RPMI8226 (cell line): Measurements from ENCODE around the gene MSI2.

ENCODE experiments used
- DNase-seq: peaks from one replicate; pipeline ENCODE4 v3.0.0-alpha.2; 2015

The MSI2 gene

GRCh38 chr17:57567251-57567650 lies 310.9 kb downstream of the MSI2 start:
- no peak for DNase-seq

- DNase-seq, result no peak
Observed at GRCh38 chr17:57568340-57568739, 312.0 kb downstream of the MSI2 start.

- no peak for DNase-seq
Observed at GRCh38 chr17:57569021-57569420, 312.7 kb downstream of the MSI2 start.

GRCh38 chr17:57569853-57570252 lies 313.5 kb downstream of the MSI2 start:
- no peak for DNase-seq

- DNase-seq, result no peak
Observed at GRCh38 chr17:57570724-57571344, 314.5 kb downstream of the MSI2 start.

GRCh38 chr17:57572062-57572461 lies 315.7 kb downstream of the MSI2 start:
- no peak for DNase-seq

GRCh38 chr17:57572600-57572999 lies 316.3 kb downstream of the MSI2 start:
- no peak for DNase-seq

GRCh38 chr17:57574040-57574513 lies 317.8 kb downstream of the MSI2 start:
- no peak for DNase-seq

GRCh38 chr17:57576744-57577143 lies 320.4 kb downstream of the MSI2 start:
- no peak for DNase-seq

GRCh38 chr17:57577751-57578607 lies 321.7 kb downstream of the MSI2 start:
- no peak for DNase-seq

GRCh38 chr17:57578608-57579225 lies 322.4 kb downstream of the MSI2 start:
- DNase-seq, result no peak

GRCh38 chr17:57579245-57579644 lies 322.9 kb downstream of the MSI2 start:
- DNase-seq, result no peak

GRCh38 chr17:57580055-57580739 lies 323.9 kb downstream of the MSI2 start:
- no peak for DNase-seq

- DNase-seq, result no peak
Observed at GRCh38 chr17:57582881-57583756, 326.8 kb downstream of the MSI2 start.

GRCh38 chr17:57584050-57584551 lies 327.8 kb downstream of the MSI2 start:
- no peak for DNase-seq

GRCh38 chr17:57585341-57586195 lies 329.2 kb downstream of the MSI2 start:
- no peak for DNase-seq

GRCh38 chr17:57586196-57586740 lies 329.9 kb downstream of the MSI2 start:
- no peak for DNase-seq

- no peak for DNase-seq
Observed at GRCh38 chr17:57586742-57587141, 330.4 kb downstream of the MSI2 start.

- no peak for DNase-seq
Observed at GRCh38 chr17:57587193-57587969, 331.1 kb downstream of the MSI2 start.

GRCh38 chr17:57588086-57588485 lies 331.8 kb downstream of the MSI2 start:
- DNase-seq, result no peak
